CD4-positive, alpha-beta memory T cell (primary cell): Measurements from ENCODE around the gene ZNF638. TPM values are rescaled to one million over a fixed set of nuclear protein-coding genes. Genes with fewer than 3 reads are reported as not detected.
"Not testable (repeated sequence)": the region's sequence is repeated elsewhere in the genome, so short reads cannot be mapped to it uniquely, and the experiment has no call there.

ENCODE experiments used
- CTCF ChIA-PET: fragments of 350-600 bp; sonication (Branson Sonifier 250); formaldehyde crosslinking; loops from one replicate; lab custom pipeline; 2021; ENCODE audit warnings: inconsistent platforms; ENCODE audit not compliant: partially characterized antibody; lab: Charles Lee
- POLR2A ChIA-PET: fragments of 350-600 bp; sonication (Branson Sonifier 250); formaldehyde crosslinking; loops from one replicate; lab custom pipeline; 2021; ENCODE audit not compliant: partially characterized antibody; lab: Charles Lee
- DNase-seq, 5 donors: peaks; one replicate each; pipeline versions ENCODE4 v3.0.0 to v3.0.0-alpha.2; 2020 to 2022; ENCODE audit warnings: mixed read lengths in 1 of 5
- H3K27ac ChIP-seq: one replicate; pipeline ENCODE4 v1.7.0; 2013; ENCODE audit warnings: low read depth, low read length
- H3K27me3 ChIP-seq: 2 replicates; pipeline ENCODE4 v1.7.0; 2013; ENCODE audit warnings: mild to moderate bottlenecking, low read length, moderate library complexity; ENCODE audit not compliant: insufficient read depth
- H3K36me3 ChIP-seq: 2 replicates; pipeline ENCODE4 v1.7.0; 2013; ENCODE audit warnings: mild to moderate bottlenecking, low read length, moderate library complexity; ENCODE audit not compliant: insufficient read depth
- H3K4me1 ChIP-seq: 2 replicates; pipeline ENCODE4 v1.7.0; 2013; ENCODE audit warnings: mild to moderate bottlenecking, low read length, moderate library complexity; ENCODE audit not compliant: insufficient read depth
- H3K4me3 ChIP-seq, 2 donors: one replicate each; pipeline ENCODE4 v1.7.0; 2013; ENCODE audit warnings: low read length in 2 of 2, mild to moderate bottlenecking in 1 of 2
- H3K9me3 ChIP-seq, 2 donors: one replicate each; pipeline ENCODE4 v1.7.0; 2013; ENCODE audit warnings: low read length in 2 of 2, control low read depth in 1 of 2; ENCODE audit not compliant: control insufficient read depth in 1 of 2
- H3K27ac Mint-ChIP-seq, 7 donors: one replicate each; pipeline ENCODE4 v1.8.0; 2020 to 2021; ENCODE audit warnings: mixed read lengths in 7 of 7, mild to moderate bottlenecking in 6 of 7, inconsistent platforms in 3 of 7, moderate library complexity in 3 of 7
- H3K27me3 Mint-ChIP-seq, 2 donors: one replicate each; pipeline ENCODE4 v1.8.0; 2020 to 2021; ENCODE audit warnings: mixed read lengths in 2 of 2
- H3K36me3 Mint-ChIP-seq, 2 donors: one replicate each; pipeline ENCODE4 v1.8.0; 2020 to 2021; ENCODE audit warnings: mixed read lengths in 2 of 2, inconsistent platforms in 1 of 2, mild to moderate bottlenecking in 1 of 2
- H3K4me1 Mint-ChIP-seq, 4 donors: one replicate each; pipeline ENCODE4 v1.8.0; 2020 to 2021; ENCODE audit warnings: mixed read lengths in 4 of 4, mild to moderate bottlenecking in 1 of 4
- H3K4me3 Mint-ChIP-seq, 8 donors: one replicate each; pipeline ENCODE4 v1.8.0; 2020 to 2021; ENCODE audit warnings: mixed read lengths in 8 of 8, mild to moderate bottlenecking in 7 of 8, moderate library complexity in 6 of 8, inconsistent platforms in 3 of 8
- H3K9me3 Mint-ChIP-seq, 8 donors: one replicate each; pipeline ENCODE4 v1.8.0; 2020 to 2021; ENCODE audit warnings: mixed read lengths in 8 of 8, mild to moderate bottlenecking in 5 of 8, inconsistent platforms in 3 of 8, moderate library complexity in 1 of 8
- intact Hi-C: fragments of 100-400 bp; cut with micrococcal nuclease; formaldehyde crosslinking; loops from one replicate; pipeline ENCODE4 v1.15.1; 2023
- polyA plus RNA-seq, 2 donors: library from polyadenylated mRNA; unstranded; fragments of 300-500 nt; fragmentation: Illumina TruSeq; gene quantifications; one replicate each; pipeline ENCODE4 v1.2.3, GENCODE V29; 2021
- total RNA-seq, 2 experiments: library from RNA; stranded (reverse); gene quantifications; one replicate each; pipeline ENCODE4 v1.2.3, GENCODE V29; 2021

ZNF638 gene
- total and polyA plus RNA-seq, 4 experiments from 2014 or later: 19.8 to 167 (median 110) TPM

DNA sequence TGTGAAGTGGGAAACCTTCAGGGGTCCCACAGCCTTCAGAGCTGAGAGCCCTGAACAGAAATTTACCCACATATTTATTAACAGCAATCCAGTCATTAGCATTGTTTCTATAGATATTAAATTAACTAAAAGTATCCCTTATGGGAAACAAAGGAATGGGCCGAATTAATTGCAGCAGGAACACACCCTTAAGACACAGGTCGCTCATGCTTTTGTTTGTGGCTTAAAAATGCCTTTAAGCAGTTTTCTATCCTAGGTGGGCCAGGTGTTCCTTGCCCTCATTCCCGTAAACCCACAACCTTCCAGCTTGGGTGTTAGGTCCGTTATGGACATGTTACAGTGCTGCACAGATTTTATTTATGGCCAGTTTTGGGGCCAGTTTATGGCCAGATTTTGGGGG is 13.7 kb upstream of the ZNF638 start:
- H3K36me3 ChIP-seq, H3K4me3 Mint-ChIP-seq, H3K4me1 Mint-ChIP-seq, H3K9me3 ChIP-seq, H3K27ac ChIP-seq, H3K4me1 ChIP-seq, POLR2A ChIA-PET, intact Hi-C loops, H3K27me3 ChIP-seq, CTCF ChIA-PET, H3K4me3 ChIP-seq, H3K27ac Mint-ChIP-seq: not testable (repeated sequence)
- H3K9me3 Mint-ChIP-seq: peaks cover 4 to 62% (median 57%) of the 10 kb centered on the region in 8 donors
- DNase-seq: peak in 1 of 5 donors; percentile 16
- peaks cover 6 to 13% of the 10 kb centered on the region in 2 donors for H3K27me3 Mint-ChIP-seq
- H3K36me3 Mint-ChIP-seq: peaks cover 17 to 24% of the 10 kb centered on the region in 2 donors

DNA sequence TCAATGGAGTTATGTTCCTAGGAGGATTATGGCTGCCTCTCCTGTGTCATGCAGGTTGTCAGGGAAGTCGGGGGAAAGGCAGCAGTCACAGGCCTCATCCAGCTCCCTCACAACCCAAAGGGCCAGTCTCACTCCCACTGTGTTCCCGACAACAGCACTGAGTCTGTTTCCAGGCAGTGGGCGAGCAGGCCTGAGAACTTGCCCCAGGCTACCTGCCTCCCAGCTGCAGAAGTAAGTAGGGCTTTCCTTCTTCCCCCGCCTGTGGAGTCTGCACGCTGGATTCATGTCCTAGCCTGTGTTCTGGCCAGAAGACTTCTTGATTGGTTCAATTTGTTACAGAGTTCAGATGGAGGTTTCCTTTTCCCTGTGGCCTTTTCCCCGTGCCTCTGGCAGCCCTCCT is 8.2 kb upstream of the ZNF638 start:
- Mint-ChIP-seq H3K27ac (no peak overlapping the region), H3K4me1 (no peaks in the 10 kb centered on the region), H3K9me3 (peaks cover 0 to 56% (median 44%) of the 10 kb centered on the region in 8 donors), H3K4me3 (no peak overlapping the region), H3K36me3 (peaks cover 14 to 20% of the 10 kb centered on the region in 2 donors), H3K27me3 (peaks cover 8% of the 10 kb centered on the region in 2 donors)
- Histone ChIP-seq H3K4me1 (no peaks in the 10 kb centered on the region), H3K9me3 (peaks cover 0 to 3% of the 10 kb centered on the region in 2 donors), H3K27me3 (no peaks in the 10 kb centered on the region), H3K4me3 (no peak overlapping the region), H3K36me3 (no peaks in the 10 kb centered on the region), H3K27ac (no peak overlapping the region)
- POLR2A ChIA-PET: no interaction called here
- DNase-seq: peak in 1 of 5 donors; percentile 16
- CTCF ChIA-PET: interaction anchor here (1.5 kb wide), 1 partner anchor 24 kb away, joined by 7 read pairs; no protein-coding TSS in a partner anchor
- intact Hi-C loops: no loop called here

DNA sequence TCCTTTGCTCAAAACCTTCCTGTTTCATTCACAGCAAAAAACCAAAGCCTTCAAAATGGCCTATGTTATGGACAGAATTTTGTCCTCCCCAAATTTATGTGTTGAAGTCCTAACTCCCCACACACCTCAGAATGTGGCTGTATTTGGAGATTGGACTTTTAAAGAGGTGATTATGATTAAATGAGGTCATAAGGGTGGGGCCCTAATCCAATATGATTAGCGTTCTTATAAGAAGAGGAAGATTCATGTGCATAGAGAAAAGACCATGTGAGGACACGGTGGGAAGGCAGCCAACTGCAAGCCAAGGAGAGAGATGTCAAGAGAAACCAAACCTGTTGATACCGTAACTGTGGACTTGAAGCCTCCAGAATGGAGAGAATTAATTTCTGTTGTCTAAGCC is 4.6 kb upstream of the ZNF638 start:
- ChIA-PET CTCF (interaction anchor here (1.0 kb wide), 1 partner anchor 27 kb away, joined by 4 read pairs; no protein-coding TSS in a partner anchor), POLR2A (no interaction called here)
- Mint-ChIP-seq H3K9me3 (peaks cover 0 to 21% (median 11%) of the 10 kb centered on the region in 8 donors), H3K4me1 (peaks cover 0 to 8% (median 1%) of the 10 kb centered on the region in 4 donors), H3K27me3 (peaks cover 4 to 8% of the 10 kb centered on the region in 2 donors), H3K4me3 (no peak overlapping the region), H3K27ac (no peak overlapping the region), H3K36me3 (peaks cover 8 to 13% of the 10 kb centered on the region in 2 donors)
- H3K36me3 ChIP-seq: no peaks in the 10 kb centered on the region
- intact Hi-C loops: no loop called here
- peaks cover 0 to 3% of the 10 kb centered on the region in 2 donors for H3K9me3 ChIP-seq
- H3K27me3 ChIP-seq: no peaks in the 10 kb centered on the region
- H3K27ac ChIP-seq: no peak overlapping the region
- no peak for DNase-seq
- H3K4me1 ChIP-seq: peaks cover 6% of the 10 kb centered on the region
- no peak overlapping the region for H3K4me3 ChIP-seq

DNA sequence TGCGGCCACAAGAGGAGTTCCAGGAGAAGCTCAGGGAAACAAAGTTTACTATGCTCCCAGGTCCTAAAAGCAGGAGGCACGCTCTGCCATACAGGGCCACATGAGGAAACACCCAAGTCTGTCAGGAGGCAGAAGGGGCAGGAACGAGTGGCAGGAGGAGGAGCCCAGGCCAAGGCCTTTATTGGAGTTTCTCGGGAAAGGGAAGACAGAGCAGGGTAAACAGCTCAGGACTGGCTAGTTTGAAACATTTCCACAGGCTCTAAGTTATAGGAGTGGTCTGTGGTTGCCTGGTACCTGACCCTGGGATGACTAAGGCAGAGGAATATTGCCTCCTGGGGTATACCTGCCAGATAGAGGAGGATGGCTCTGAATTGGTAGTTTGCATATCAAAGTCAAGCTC is 3.7 kb upstream of the ZNF638 start:
- H3K4me1 Mint-ChIP-seq: peaks cover 2 to 17% (median 7%) of the 10 kb centered on the region in 4 donors
- Histone ChIP-seq H3K27me3 (no peaks in the 10 kb centered on the region), H3K9me3 (no peaks in the 10 kb centered on the region), H3K27ac (no peak overlapping the region), H3K36me3 (no peaks in the 10 kb centered on the region), H3K4me3 (no peak overlapping the region), H3K4me1 (peaks cover 12% of the 10 kb centered on the region)
- DNase-seq: no peak
- peaks cover 3 to 9% of the 10 kb centered on the region in 2 donors for H3K36me3 Mint-ChIP-seq
- peaks cover 0 to 3% of the 10 kb centered on the region in 2 donors for H3K27me3 Mint-ChIP-seq
- ChIA-PET POLR2A (no interaction called here), CTCF (interaction anchor here (1.0 kb wide), 1 partner anchor 28 kb away, joined by 4 read pairs; no protein-coding TSS in a partner anchor)
- no peak overlapping the region for H3K27ac Mint-ChIP-seq
- H3K9me3 Mint-ChIP-seq: peaks cover 0 to 11% (median 1%) of the 10 kb centered on the region in 8 donors
- intact Hi-C loops: no loop called here
- H3K4me3 Mint-ChIP-seq: no peak overlapping the region

DNA sequence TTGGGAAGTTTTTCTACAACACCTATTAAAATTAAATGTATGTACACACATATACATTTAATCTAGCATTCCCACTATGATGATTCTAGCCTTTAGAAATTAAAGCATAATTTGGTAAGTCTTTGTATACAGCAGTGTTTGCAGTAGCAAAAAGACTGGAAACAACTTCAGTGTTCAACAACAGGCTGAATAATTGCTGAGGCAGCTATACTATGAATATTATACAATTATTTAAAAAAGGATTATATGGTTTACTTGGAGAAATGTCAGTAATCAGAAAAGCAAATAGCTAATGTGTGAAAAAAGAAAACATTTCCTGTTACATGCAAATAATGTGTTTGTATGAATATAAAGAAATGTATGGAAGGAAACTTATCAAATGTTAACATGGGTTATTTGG is 1.4 kb upstream of the ZNF638 start:
- POLR2A ChIA-PET: interaction anchor here (2.1 kb wide), 1 partner anchor 200 kb away, joined by 16 read pairs; the partner anchor contains the start of genes MCEE and MPHOSPH10
- Histone ChIP-seq H3K27me3 (no peaks in the 10 kb centered on the region), H3K4me1 (peaks cover 35% of the 10 kb centered on the region), H3K27ac (no peak overlapping the region), H3K9me3 (no peaks in the 10 kb centered on the region), H3K4me3 (no peak overlapping the region), H3K36me3 (no peaks in the 10 kb centered on the region)
- Mint-ChIP-seq H3K27me3 (no peaks in the 10 kb centered on the region), H3K27ac (peak overlapping the region in 2 of 7 donors; percentile 57 to 98), H3K36me3 (peaks cover 4 to 14% of the 10 kb centered on the region in 2 donors), H3K4me3 (peak overlapping the region in 4 of 8 donors; percentile 38 to 63 (median 55)), H3K9me3 (peaks cover 0 to 3% (median 0%) of the 10 kb centered on the region in 8 donors), H3K4me1 (peaks cover 16 to 40% (median 26%) of the 10 kb centered on the region in 4 donors)
- intact Hi-C loops: loop anchor here (5.0 kb wide), 1 partner anchor 263 kb away; the partner anchor contains the start of gene NAGK
- CTCF ChIA-PET: interaction anchor here (0.7 to 5.4 kb wide), 9 partner anchors 12 to 382 kb away, joined by 3 to 52 read pairs (median 11); partner anchors contain the start of gene PAIP2B
- no peak for DNase-seq

DNA sequence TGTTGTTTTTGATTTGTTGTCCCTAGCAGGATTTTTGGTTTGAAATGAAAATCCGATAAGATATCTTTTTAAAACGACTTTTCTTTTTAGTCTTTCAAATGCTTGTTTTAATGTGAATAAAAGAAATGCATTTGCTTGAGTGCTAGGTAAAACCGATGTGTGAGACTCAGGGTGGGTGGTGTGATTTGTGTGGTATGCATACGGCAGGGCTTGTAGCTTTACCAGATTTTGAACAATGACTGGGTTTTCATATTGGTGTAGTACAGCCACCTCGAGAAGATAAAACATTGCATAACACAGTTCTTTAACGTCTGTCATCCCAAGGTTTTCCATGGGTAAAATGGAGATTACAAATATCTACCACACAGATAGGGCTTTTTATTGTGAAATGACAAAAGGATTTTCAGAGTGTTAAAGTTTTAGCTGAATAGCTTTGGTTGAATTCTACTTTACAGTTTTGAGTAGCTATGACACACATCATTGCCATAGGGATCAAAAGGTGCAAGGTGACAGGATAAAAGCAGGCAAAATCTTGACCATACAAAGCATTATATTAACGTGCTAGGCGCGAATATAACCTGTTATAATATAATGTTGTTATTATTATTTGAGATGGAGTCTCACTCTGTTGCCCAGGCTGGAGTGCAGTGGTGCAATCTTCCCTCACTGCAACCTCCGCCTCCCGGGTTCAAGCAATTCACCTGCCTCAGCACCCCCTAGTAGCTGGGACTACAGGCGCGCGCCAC is 824 bp upstream of the ZNF638 start:
- Histone ChIP-seq H3K4me1 (peaks cover 41% of the 10 kb centered on the region), H3K27me3 (no peaks in the 10 kb centered on the region), H3K36me3 (no peaks in the 10 kb centered on the region), H3K9me3 (no peaks in the 10 kb centered on the region), H3K4me3 (peak overlapping the region in 1 of 2 donors; percentile 27), H3K27ac (peak overlapping the region; percentile 95)
- H3K4me3 Mint-ChIP-seq: peak overlapping the region; percentile 86 to 100 (median 100)
- H3K4me1 Mint-ChIP-seq: peaks cover 18 to 44% (median 27%) of the 10 kb centered on the region in 4 donors
- peaks cover 0 to 3% (median 0%) of the 10 kb centered on the region in 8 donors for H3K9me3 Mint-ChIP-seq
- intact Hi-C loops: loop anchor here (1.0 to 5.0 kb wide), 4 partner anchors 31 to 263 kb away; partner anchors contain the start of genes MCEE, MPHOSPH10, NAGK and PAIP2B
- H3K36me3 Mint-ChIP-seq: peaks cover 4 to 14% of the 10 kb centered on the region in 2 donors
- ChIA-PET POLR2A (interaction anchor here (0.6 to 2.6 kb wide), 14 partner anchors 10 to 1881 kb away, joined by 3 to 23 read pairs (median 9); partner anchors contain the start of genes MCEE, MPHOSPH10, NAGK and PAIP2B), CTCF (interaction anchor here (0.7 to 5.4 kb wide), 19 partner anchors 9 to 382 kb away, joined by 3 to 52 read pairs (median 7); partner anchors contain the start of gene PAIP2B)
- H3K27ac Mint-ChIP-seq: peak overlapping the region in 5 of 7 donors; percentile 57 to 100 (median 86)
- no peak for DNase-seq
- no peaks in the 10 kb centered on the region for H3K27me3 Mint-ChIP-seq

DNA sequence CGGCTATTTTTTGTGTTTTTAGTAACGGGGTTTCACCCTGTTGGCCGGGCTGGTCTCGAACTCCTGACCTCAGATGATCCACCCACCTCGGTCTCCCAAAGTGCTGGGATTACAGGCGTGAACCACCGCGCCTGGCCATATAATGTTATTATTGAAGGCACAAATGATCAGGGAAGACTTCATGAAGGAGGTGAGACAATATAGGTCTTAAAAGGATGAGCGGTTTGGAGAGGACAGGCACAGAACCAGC is 326 bp upstream of the ZNF638 start:
- H3K27me3 Mint-ChIP-seq, H3K36me3 ChIP-seq, H3K9me3 ChIP-seq, DNase-seq, H3K9me3 Mint-ChIP-seq, H3K27me3 ChIP-seq: not testable (repeated sequence)
- intact Hi-C loops: loop anchor here (1.0 to 5.0 kb wide), 4 partner anchors 32 to 264 kb away; partner anchors contain the start of genes MCEE, MPHOSPH10, NAGK and PAIP2B
- H3K27ac ChIP-seq: peak overlapping the region; percentile 95
- CTCF ChIA-PET: interaction anchor here (0.6 to 5.4 kb wide), 44 partner anchors 8 to 1886 kb away, joined by 3 to 52 read pairs (median 4); partner anchors contain the start of gene PAIP2B
- Mint-ChIP-seq H3K4me1 (peaks cover 18 to 48% (median 30%) of the 10 kb centered on the region in 4 donors), H3K27ac (peak overlapping the region in 6 of 7 donors; percentile 86 to 100 (median 99)), H3K4me3 (peak overlapping the region; percentile 86 to 100 (median 100)), H3K36me3 (peaks cover 4 to 16% of the 10 kb centered on the region in 2 donors)
- peaks cover 45% of the 10 kb centered on the region for H3K4me1 ChIP-seq
- POLR2A ChIA-PET: interaction anchor here (0.5 to 2.6 kb wide), 16 partner anchors 9 to 1881 kb away, joined by 3 to 23 read pairs (median 7); partner anchors contain the start of genes MCEE, MPHOSPH10, NAGK and PAIP2B
- peak overlapping the region in 1 of 2 donors; percentile 27 for H3K4me3 ChIP-seq
